Right renal pelvis (tissue), 4 donors: Measurements from ENCODE around the gene OLFML1. TPM values are rescaled to one million over a fixed set of nuclear protein-coding genes. Genes with fewer than 3 reads are reported as not detected.

ENCODE experiments used
- DNase-seq, 4 donors: peaks; one replicate each; pipeline ENCODE4 v3.0.0-alpha.2; 2013; ENCODE audit warnings: low read depth in 4 of 4, low spot score in 3 of 4, missing footprints in 1 of 4
- polyA plus RNA-seq, 4 donors: library from polyadenylated mRNA; unstranded; fragments of 120-200 nt; gene quantifications; one replicate each; pipeline ENCODE4 v1.2.1, GENCODE V29; 2013; ENCODE audit not compliant: insufficient read length in 4 of 4

The OLFML1 gene
- polyA plus RNA-seq, 4 donors: 35.4 to 45.5 (median 42.7) TPM

- DNase-seq: no peak
Observed at GRCh38 chr11:7530013-7530640, 44.8 kb downstream of the OLFML1 start.

- DNase-seq: no peak
Observed at GRCh38 chr11:7531011-7531410, 45.7 kb downstream of the OLFML1 start.

GRCh38 chr11:7532405-7533145 lies 47.3 kb downstream of the OLFML1 start:
- no peak for DNase-seq

GRCh38 chr11:7533199-7534041 lies 48.1 kb downstream of the OLFML1 start:
- no peak for DNase-seq

- no peak for DNase-seq
Observed at GRCh38 chr11:7534042-7534378, 48.7 kb downstream of the OLFML1 start.

GRCh38 chr11:7536100-7536499 lies 50.8 kb downstream of the OLFML1 start:
- DNase-seq: no peak

- no peak for DNase-seq
Observed at GRCh38 chr11:7537265-7537664, 52.0 kb downstream of the OLFML1 start.

GRCh38 chr11:7538031-7538430 lies 52.7 kb downstream of the OLFML1 start:
- DNase-seq: no peak

- DNase-seq: no peak
Observed at GRCh38 chr11:7538466-7539454, 53.5 kb downstream of the OLFML1 start.

- no peak for DNase-seq
Observed at GRCh38 chr11:7540830-7541555, 55.7 kb downstream of the OLFML1 start.

GRCh38 chr11:7543302-7543701 lies 58.0 kb downstream of the OLFML1 start:
- no peak for DNase-seq

GRCh38 chr11:7544021-7544420 lies 58.7 kb downstream of the OLFML1 start:
- DNase-seq: no peak

- DNase-seq: no peak
Observed at GRCh38 chr11:7545611-7546010, 60.3 kb downstream of the OLFML1 start.

GRCh38 chr11:7546324-7546791 lies 61.1 kb downstream of the OLFML1 start:
- DNase-seq: no peak

- no peak for DNase-seq
Observed at GRCh38 chr11:7547687-7548086, 62.4 kb downstream of the OLFML1 start.

- no peak for DNase-seq
Observed at GRCh38 chr11:7548659-7549274, 63.5 kb downstream of the OLFML1 start.

GRCh38 chr11:7549681-7550080 lies 64.4 kb downstream of the OLFML1 start:
- no peak for DNase-seq

GRCh38 chr11:7551571-7551970 lies 66.3 kb downstream of the OLFML1 start:
- DNase-seq: no peak

GRCh38 chr11:7552666-7553065 lies 67.4 kb downstream of the OLFML1 start:
- no peak for DNase-seq
